H1 (cell line): ENCODE results near the gene EGR2.

ENCODE experiments used
- CBX8 ChIP-seq: fragments of 300-800, 300-1000 bp; sonication (generic); IDR thresholded peaks from 2 replicates; pipeline ENCODE4 v1.7.1; 2016; ENCODE audit warnings: low read depth, low read length, borderline replicate concordance
- CEBPB ChIP-seq: IDR thresholded peaks from 2 replicates; pipeline ENCODE4 v1.6.1; 2012; ENCODE audit warnings: low read depth, low read length
- EZH2 ChIP-seq: fragments of 200-600 bp; sonication (generic); IDR thresholded peaks from 2 replicates; pipeline ENCODE4 v1.7.1; 2012; ENCODE audit warnings: low read depth, mild to moderate bottlenecking, moderate library complexity, low read length, inconsistent platforms; ENCODE audit not compliant: severe bottlenecking
- JUND ChIP-seq: IDR thresholded peaks from 2 replicates; pipeline ENCODE4 v1.6.1; 2011; ENCODE audit warnings: mild to moderate bottlenecking, improper control_type of control experiment, low read length
- KDM1A ChIP-seq: fragments of 200-600, 300-600 bp; sonication (generic); IDR thresholded peaks from 2 replicates; pipeline ENCODE4 v1.7.1; 2016; ENCODE audit warnings: mild to moderate bottlenecking, low read length, borderline replicate concordance
- PHF8 ChIP-seq: fragments of 200-600 bp; sonication (generic); conservative IDR thresholded peaks from 2 replicates; pipeline ENCODE4 v1.7.1; 2012; ENCODE audit warnings: low read depth, mild to moderate bottlenecking, inconsistent platforms, low read length, moderate library complexity
- POLR2A ChIP-seq, 2 experiments: IDR thresholded peaks; 1 replicate in 1 of 2; 2 replicates in 1 of 2; pipeline ENCODE4 v1.6.1; 2011; ENCODE audit warnings: low read depth in 2 of 2, low read length in 2 of 2, mild to moderate bottlenecking in 2 of 2; ENCODE audit errors: control extremely low read depth in 1 of 2
- POLR2AphosphoS5 ChIP-seq: IDR thresholded peaks from 2 replicates; pipeline ENCODE4 v1.6.1; 2011; ENCODE audit warnings: low read depth, low read length
- RAD21 ChIP-seq, 2 experiments: IDR thresholded peaks in 1 of 2; conservative IDR thresholded peaks in 1 of 2; 2 replicates each; pipeline ENCODE4 v1.6.1; 2011; ENCODE audit warnings: low read depth in 2 of 2, low read length in 2 of 2, improper control_type of control experiment in 1 of 2, inconsistent platforms in 1 of 2, mild to moderate bottlenecking in 1 of 2, moderate library complexity in 1 of 2
- RNF2 ChIP-seq: fragments of 200-900, 300-1000 bp; sonication (generic); IDR thresholded peaks from 2 replicates; pipeline ENCODE4 v1.7.1; 2016; ENCODE audit warnings: borderline replicate concordance, low read depth, mild to moderate bottlenecking, antibody characterized with exemption, low read length; ENCODE audit not compliant: poor library complexity, severe bottlenecking; ENCODE audit errors: missing control alignments
- SRF ChIP-seq: IDR thresholded peaks from 2 replicates; pipeline ENCODE4 v1.6.1; 2011; ENCODE audit warnings: mild to moderate bottlenecking, low read depth, low read length, moderate library complexity
- SUZ12 ChIP-seq: fragments of 200-600 bp; sonication (generic); IDR thresholded peaks from 2 replicates; pipeline ENCODE4 v1.6.1; 2012; ENCODE audit warnings: mild to moderate bottlenecking, inconsistent platforms, low read length, moderate library complexity, mixed read lengths
- TCF12 ChIP-seq: IDR thresholded peaks from 2 replicates; pipeline ENCODE4 v1.6.1; 2011; ENCODE audit warnings: low read depth, mild to moderate bottlenecking, low read length
- TF ChIP-seq, protein P1 (sequence below), 3 experiments: IDR thresholded peaks; 1 replicate in 2 of 3; 2 replicates in 1 of 3; pipeline versions ENCODE4 v1.5.1 to v1.6.1; 2011; ENCODE audit warnings: low read length in 3 of 3, mild to moderate bottlenecking in 3 of 3, inconsistent platforms in 2 of 3, low read depth in 1 of 3, moderate library complexity in 1 of 3; ENCODE audit not compliant: insufficient read depth in 1 of 3; ENCODE audit errors: control extremely low read depth in 1 of 3

DNA sequence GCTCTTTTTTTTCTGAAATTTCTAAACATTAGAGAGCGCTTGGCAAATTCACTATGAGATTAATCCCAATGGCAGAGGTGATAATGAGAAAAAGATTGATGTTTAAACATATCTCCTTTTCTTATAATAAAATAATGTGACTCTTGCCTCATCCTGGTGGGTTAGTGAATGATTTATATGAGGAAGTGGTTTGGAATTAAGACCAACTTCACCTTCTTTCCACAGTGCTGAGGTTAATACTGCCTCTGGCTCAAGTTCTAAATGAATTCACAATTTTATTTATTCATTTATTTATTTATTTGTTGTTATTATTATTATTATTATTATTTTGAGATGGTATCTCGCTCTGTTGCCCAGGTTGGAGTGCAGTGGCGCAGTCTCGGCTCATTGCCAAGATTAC, 52.2 kb downstream of the EGR2 start:
- TF ChIP-seq POLR2AphosphoS5 (no peak), PHF8 (no peak), CEBPB (no peak), SRF (no peak), SUZ12 (no peak), TCF12 (no peak), JUND (no peak), KDM1A (no peak), POLR2A (IDR thresholded peaks at IDR 0.05; ENCODE audit: control extremely low read depth in 1 of 2, low read depth in 2 of 2, low read length in 2 of 2) (no peak), CBX8 (no peak), EZH2 (no peak), RAD21 (IDR thresholded peaks at IDR 0.05 in 1 of 2, conservative IDR thresholded peaks at IDR 0.05 in 1 of 2; ENCODE audit: low read depth in 2 of 2, low read length in 2 of 2) (no peak), RNF2 (no peak)
- TF ChIP-seq, protein P1, sequence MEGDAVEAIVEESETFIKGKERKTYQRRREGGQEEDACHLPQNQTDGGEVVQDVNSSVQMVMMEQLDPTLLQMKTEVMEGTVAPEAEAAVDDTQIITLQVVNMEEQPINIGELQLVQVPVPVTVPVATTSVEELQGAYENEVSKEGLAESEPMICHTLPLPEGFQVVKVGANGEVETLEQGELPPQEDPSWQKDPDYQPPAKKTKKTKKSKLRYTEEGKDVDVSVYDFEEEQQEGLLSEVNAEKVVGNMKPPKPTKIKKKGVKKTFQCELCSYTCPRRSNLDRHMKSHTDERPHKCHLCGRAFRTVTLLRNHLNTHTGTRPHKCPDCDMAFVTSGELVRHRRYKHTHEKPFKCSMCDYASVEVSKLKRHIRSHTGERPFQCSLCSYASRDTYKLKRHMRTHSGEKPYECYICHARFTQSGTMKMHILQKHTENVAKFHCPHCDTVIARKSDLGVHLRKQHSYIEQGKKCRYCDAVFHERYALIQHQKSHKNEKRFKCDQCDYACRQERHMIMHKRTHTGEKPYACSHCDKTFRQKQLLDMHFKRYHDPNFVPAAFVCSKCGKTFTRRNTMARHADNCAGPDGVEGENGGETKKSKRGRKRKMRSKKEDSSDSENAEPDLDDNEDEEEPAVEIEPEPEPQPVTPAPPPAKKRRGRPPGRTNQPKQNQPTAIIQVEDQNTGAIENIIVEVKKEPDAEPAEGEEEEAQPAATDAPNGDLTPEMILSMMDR (IDR thresholded peaks at IDR 0.05; ENCODE audit: control extremely low read depth in 1 of 3, insufficient read depth in 1 of 3, low read depth in 1 of 3, low read length in 3 of 3): no peak
